Stimulated activated CD8-positive, alpha-beta memory T cell treated with anti-CD3 and anti-CD28 coated beads, Interleukin-15, amount 100 ng/mL, for 1 hour (primary cell): Measurements from ENCODE around the gene C10orf62.

Experiments
- DNase-seq: peaks from one replicate; pipeline ENCODE4 v3.0.0-alpha.2; 2020; ENCODE audit warnings: low read depth

The C10orf62 gene

GRCh38 chr10:97585439-97585811 is 4.1 kb upstream of the C10orf62 start:
- no peak for DNase-seq

- no peak for DNase-seq
These were observed 2.3 kb upstream of the C10orf62 start for GRCh38 chr10:97587183-97587582.

GRCh38 chr10:97590082-97590747 is 694 bp downstream of the C10orf62 start:
- DNase-seq, result no peak

- DNase-seq, result no peak
These were observed 1.4 kb downstream of the C10orf62 start for GRCh38 chr10:97590748-97591495.

GRCh38 chr10:97593421-97593820 is 3.9 kb downstream of the C10orf62 start:
- no peak for DNase-seq

GRCh38 chr10:97596101-97597082 is 6.9 kb downstream of the C10orf62 start:
- no peak for DNase-seq

GRCh38 chr10:97597778-97598177 is 8.3 kb downstream of the C10orf62 start:
- no peak for DNase-seq

- DNase-seq, result no peak
These were observed 9.1 kb downstream of the C10orf62 start for GRCh38 chr10:97598407-97599271.

GRCh38 chr10:97599272-97599619 is 9.7 kb downstream of the C10orf62 start:
- DNase-seq, result no peak

- no peak for DNase-seq
These were observed 11.1 kb downstream of the C10orf62 start for GRCh38 chr10:97600616-97601015.

GRCh38 chr10:97601268-97602215 is 12.0 kb downstream of the C10orf62 start:
- DNase-seq, result no peak

GRCh38 chr10:97607095-97607636 is 17.6 kb downstream of the C10orf62 start:
- no peak for DNase-seq

GRCh38 chr10:97608991-97609561 is 19.6 kb downstream of the C10orf62 start:
- DNase-seq, result no peak

GRCh38 chr10:97611473-97611872 is 22.0 kb downstream of the C10orf62 start:
- DNase-seq, result no peak

- no peak for DNase-seq
These were observed 22.9 kb downstream of the C10orf62 start for GRCh38 chr10:97612386-97612785.

- DNase-seq, result no peak
These were observed 28.8 kb downstream of the C10orf62 start for GRCh38 chr10:97618285-97618684.

- DNase-seq, result no peak
These were observed 29.2 kb downstream of the C10orf62 start for GRCh38 chr10:97618733-97619132.

GRCh38 chr10:97623277-97623676 is 33.8 kb downstream of the C10orf62 start:
- no peak for DNase-seq

GRCh38 chr10:97627731-97628130 is 38.2 kb downstream of the C10orf62 start:
- DNase-seq, result no peak

GRCh38 chr10:97628228-97628627 is 38.7 kb downstream of the C10orf62 start:
- no peak for DNase-seq
